ENCODE results near the gene PLA2G3.

Gene PLA2G3

DNA sequence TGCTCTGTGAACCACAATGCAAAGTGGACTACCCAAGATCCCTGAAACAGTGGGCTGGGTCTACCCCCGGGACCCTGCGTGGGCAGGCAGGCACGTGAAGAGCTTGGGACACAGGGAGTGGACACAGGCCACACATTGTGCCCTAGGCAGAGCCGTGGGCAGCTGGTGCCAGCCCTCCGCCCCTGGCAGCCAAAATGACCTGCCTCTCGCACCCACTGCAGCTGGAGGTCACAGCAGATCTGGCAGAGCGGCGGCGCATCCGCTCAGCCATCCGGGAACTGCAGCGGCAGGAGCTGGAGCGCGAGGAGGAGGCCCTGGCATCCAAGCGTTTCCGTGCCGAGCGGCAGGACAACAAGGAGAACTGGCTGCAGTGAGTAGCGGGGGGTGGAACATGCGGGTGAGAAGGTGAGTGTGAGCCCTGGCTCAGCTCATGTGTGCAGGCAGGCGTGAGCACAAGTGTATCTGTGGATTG, 52.5 kb downstream of the PLA2G3 start:
- DNase-seq (ENCODE audit: low read depth in 3 of 3, low spot score in 1 of 3) = no peak

- DNase-seq (ENCODE audit: low read depth in 3 of 3, low spot score in 1 of 3) = no peak
Observed at GRCh38 chr22:31086703-31087330, 53.5 kb downstream of the PLA2G3 start.

- DNase-seq (ENCODE audit: low read depth in 3 of 3, low spot score in 1 of 3) = no peak
Observed at GRCh38 chr22:31085928-31086327, 54.4 kb downstream of the PLA2G3 start.

GRCh38 chr22:31085493-31085824, 54.8 kb downstream of the PLA2G3 start:
- no peak for DNase-seq (ENCODE audit: low read depth in 3 of 3, low spot score in 1 of 3)

DNA sequence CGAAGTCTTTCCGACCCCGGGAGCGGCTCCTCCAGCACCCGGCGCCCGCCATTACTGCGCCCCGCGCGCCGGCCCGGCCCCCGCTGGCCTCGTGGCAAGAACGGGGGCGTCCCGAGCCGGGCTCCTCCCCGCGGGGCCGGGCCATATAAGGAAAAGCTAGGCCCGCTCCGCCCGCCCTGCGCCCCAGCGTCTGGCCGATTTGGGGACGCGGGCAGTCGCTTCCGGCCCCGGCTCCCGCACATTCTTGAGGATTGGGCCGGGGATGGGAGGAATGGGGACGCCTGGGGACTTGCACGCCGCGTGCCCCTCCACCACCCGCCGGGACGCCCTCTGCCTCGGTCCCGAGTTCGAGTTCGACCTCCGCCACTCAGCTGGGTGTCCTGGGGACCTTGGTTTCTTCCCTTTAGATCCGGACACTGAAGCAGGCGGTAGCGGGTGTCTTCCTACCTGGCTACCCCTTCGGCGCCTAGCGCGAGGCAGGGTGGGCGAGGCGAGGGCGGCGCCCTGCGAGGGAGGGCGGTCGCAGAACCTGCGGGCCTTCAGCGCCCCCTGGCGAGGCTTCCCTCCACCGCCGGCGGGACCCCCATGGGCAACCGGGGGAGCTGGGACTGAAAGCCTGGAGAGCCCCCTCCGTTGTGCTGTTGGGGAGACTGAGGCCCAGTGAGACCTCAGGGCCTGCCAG, 55.4 kb downstream of the PLA2G3 start:
- DNase-seq (ENCODE audit: low read depth in 3 of 3, low spot score in 1 of 3) = peak; percentile 64 to 81 (median 69)

All from stimulated activated CD4-positive, alpha-beta T cell treated with anti-CD3 and anti-CD28 coated beads, TNF-alpha, amount 100 ng/mL, for 1 hour (primary cell).